GM19193 (cell line): ENCODE data around the gene ALPL.

Experiments used
- POLR2A ChIP-seq: IDR thresholded peaks from 4 replicates; pipeline ENCODE4 v1.6.1; 2011; ENCODE audit not compliant: insufficient read depth, insufficient read length; ENCODE audit errors: extremely low read depth

The ALPL gene

GRCh38 chr1:21537511-21537931, 28.3 kb downstream of the ALPL start:
- no peak for TF ChIP-seq POLR2A

- no peak for TF ChIP-seq POLR2A
Measured at GRCh38 chr1:21537932-21538630, 28.9 kb downstream of the ALPL start.

- TF ChIP-seq POLR2A, result no peak
Measured at GRCh38 chr1:21539933-21540332, 30.7 kb downstream of the ALPL start.

GRCh38 chr1:21541329-21541728, 32.1 kb downstream of the ALPL start:
- no peak for TF ChIP-seq POLR2A

- TF ChIP-seq POLR2A, result no peak
Measured at GRCh38 chr1:21541835-21542234, 32.6 kb downstream of the ALPL start.

- no peak for TF ChIP-seq POLR2A
Measured at GRCh38 chr1:21543598-21543997, 34.4 kb downstream of the ALPL start.

- TF ChIP-seq POLR2A, result no peak
Measured at GRCh38 chr1:21544095-21544494, 34.9 kb downstream of the ALPL start.

- TF ChIP-seq POLR2A, result no peak
Measured at GRCh38 chr1:21546122-21546825, 37.1 kb downstream of the ALPL start.

- TF ChIP-seq POLR2A, result no peak
Measured at GRCh38 chr1:21547876-21548275, 38.7 kb downstream of the ALPL start.

- TF ChIP-seq POLR2A, result no peak
Measured at GRCh38 chr1:21550097-21550496, 40.9 kb downstream of the ALPL start.

GRCh38 chr1:21550866-21551475, 41.7 kb downstream of the ALPL start:
- TF ChIP-seq POLR2A, result no peak

GRCh38 chr1:21552715-21553114, 43.5 kb downstream of the ALPL start:
- no peak for TF ChIP-seq POLR2A

GRCh38 chr1:21553116-21553926, 44.1 kb downstream of the ALPL start:
- no peak for TF ChIP-seq POLR2A

GRCh38 chr1:21559788-21560567, 50.8 kb downstream of the ALPL start:
- TF ChIP-seq POLR2A, result no peak
